ENCODE results near the gene TMEM151A. TPM values are rescaled to one million over a fixed set of nuclear protein-coding genes. Genes with fewer than 3 reads are reported as not detected.
"Not testable (repeated sequence)": the region's sequence is repeated elsewhere in the genome, so short reads cannot be mapped to it uniquely, and the experiment has no call there.

The TMEM151A gene
- total and polyA plus RNA-seq, 2 of the 4 experiments (the other 2 are of a cell fraction) = 0.03 TPM; not detected in 1

- peaks cover 32% of the 10 kb centered on the region for H3K4me1 ChIP-seq (ENCODE audit: control insufficient read depth, insufficient read depth, low read length)
- H2BK20ac ChIP-seq (ENCODE audit: low read depth, low read length) = peak overlapping the region; percentile 93
- H3K9ac ChIP-seq (ENCODE audit: low read depth, low read length) = peak overlapping the region; percentile 0; the same call in 1 of the 2 replicates
- H2AK5ac ChIP-seq (ENCODE audit: low read depth, low read length) = peak overlapping the region; percentile 100
- H4K91ac ChIP-seq (ENCODE audit: insufficient read depth, low read depth, low read length) = peak overlapping the region; percentile 99
- H2AFZ ChIP-seq (replicated peaks; ENCODE audit: low read length, poor library complexity) = peak overlapping the region; percentile 89
- ATAC-seq (ENCODE audit: low read depth) (no peak), DNase-seq (no peak)
- no peaks in the 10 kb centered on the region for H3K27me3 ChIP-seq (ENCODE audit: control insufficient read depth, insufficient read depth, low read length)
- intact Hi-C loops (cut with micrococcal nuclease) (no loop called here), in situ Hi-C loops (cut with MboI; ENCODE audit: low sequenced_read_pairs) (no loop called here), dilution Hi-C loops (cut with HindIII; ENCODE audit: low sequenced_read_pairs, unreplicated experiment) (no loop called here)
- peak overlapping the region; percentile 98; the same call in 1 of the 2 replicates for H3K56ac ChIP-seq (ENCODE audit: extremely low read depth, insufficient read depth, low read length)
- peak overlapping the region; percentile 75 for H4K5ac ChIP-seq (ENCODE audit: low read depth, low read length)
- peak overlapping the region; percentile 64 for H3K18ac ChIP-seq (ENCODE audit: low read depth, low read length)
- CTCF ChIA-PET = interaction anchor here (1.2 kb wide), 1 partner anchor 70 kb away, joined by 3 read pairs; no protein-coding TSS in a partner anchor
- H3K14ac ChIP-seq (replicated peaks; ENCODE audit: low read depth, low read length) = peak overlapping the region; percentile 86
- peak overlapping the region; percentile 100 for H2BK120ac ChIP-seq (ENCODE audit: low read depth, low read length)
- H3K36me3 ChIP-seq (ENCODE audit: control insufficient read depth, insufficient read depth, low read length) = no peaks in the 10 kb centered on the region
- H4K8ac ChIP-seq (ENCODE audit: low read depth in 2 of 2, low read length in 2 of 2) = peak overlapping the region; percentile 85 to 99; a peak in 3 of 4 replicates
- no CpG with 5 or more reads among the region's 3 CpGs for WGBS, 2 experiments (ENCODE audit: extremely low coverage in 2 of 2, insufficient read length in 1 of 2)
- H3K27ac ChIP-seq (ENCODE audit: insufficient read depth, low read length) = peak overlapping the region; percentile 100
- peaks cover 0 to 41% of the 10 kb centered on the region in 2 experiments; a peak in 2 of 4 replicates for H3K79me1 ChIP-seq (ENCODE audit: low read depth in 1 of 2, low read length in 2 of 2)
- H3K4ac ChIP-seq (ENCODE audit: low read depth, low read length) = peak overlapping the region; percentile 100
- H3K4me3 ChIP-seq (ENCODE audit: insufficient read depth, low read depth, low read length) = no peak overlapping the region
- POLR2A ChIA-PET (ENCODE audit: unreplicated experiment) = interaction anchor here (0.6 to 1.1 kb wide), 3 partner anchors 8 to 51 kb away, joined by 3 to 7 read pairs (median 4); partner anchors contain the start of gene YIF1A
- peak overlapping the region; percentile 47 for H2AK9ac ChIP-seq (replicated peaks; ENCODE audit: low read depth, low read length, poor library complexity)
- BruUV-seq (replicated peaks) = no TSS peak
- H3K4me2 ChIP-seq (ENCODE audit: low read depth, low read length) = 0 out of 2 replicates have a peak overlapping the region, but pooled peaks have one; percentile 7
- peak overlapping the region; percentile 100 for H2BK5ac ChIP-seq (ENCODE audit: low read depth, low read length, poor library complexity, severe bottlenecking)
- H2BK15ac ChIP-seq (ENCODE audit: low read depth, low read length) = peak overlapping the region; percentile 17; the same call in 2 of the 3 replicates
- peaks cover 11% of the 10 kb centered on the region for H3K9me1 ChIP-seq (ENCODE audit: insufficient read depth, low read length)
- peak overlapping the region; percentile 93 for H3K23ac ChIP-seq (ENCODE audit: low read depth, low read length)
- peaks cover 32% of the 10 kb centered on the region for H4K20me1 ChIP-seq (ENCODE audit: insufficient read depth, low read length)
- TF ChIP-seq CEBPB (IDR thresholded peaks at IDR 0.05; ENCODE audit: low read depth, low read length) = no peak
- 0 out of 2 replicates have a peak, but pooled peaks have one; percentile 1 for TF ChIP-seq MAZ (IDR thresholded peaks at IDR 0.05; ENCODE audit: borderline replicate concordance, low read depth, low read length)
- H3K9me3 ChIP-seq (ENCODE audit: control insufficient read depth, insufficient read depth, low read length) = no peaks in the 10 kb centered on the region
Measured at GRCh38 chr11:66318600-66318970, 26.9 kb downstream of the TMEM151A start.

DNA sequence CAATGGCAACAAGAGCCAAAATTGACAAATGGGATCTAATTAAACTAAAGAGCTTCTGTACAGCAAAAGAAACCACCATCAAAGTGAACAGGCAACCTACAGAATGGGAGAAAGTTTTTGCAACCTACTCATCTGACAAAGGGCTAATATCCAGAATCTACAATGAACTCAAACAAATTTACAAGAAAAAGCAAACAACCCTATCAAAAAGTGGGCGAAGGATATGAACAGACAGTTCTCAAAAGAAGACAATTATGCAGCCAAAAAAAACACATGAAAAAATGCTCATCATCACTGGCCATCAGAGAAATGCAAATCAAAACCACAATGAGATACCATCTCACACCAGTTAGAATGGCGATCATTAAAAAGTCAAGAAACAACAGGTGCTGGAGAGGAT lies 28.6 kb downstream of the TMEM151A start:
- H3K23ac ChIP-seq (ENCODE audit: low read depth, low read length); H3K36me3 ChIP-seq (ENCODE audit: control insufficient read depth, insufficient read depth, low read length); H3K4me3 ChIP-seq (ENCODE audit: insufficient read depth, low read depth, low read length); H3K4me2 ChIP-seq (ENCODE audit: low read depth, low read length); CTCF ChIA-PET; H2AK9ac ChIP-seq (replicated peaks; ENCODE audit: low read depth, low read length, poor library complexity); H3K9ac ChIP-seq (ENCODE audit: low read depth, low read length); H3K9me3 ChIP-seq (ENCODE audit: control insufficient read depth, insufficient read depth, low read length); H4K8ac ChIP-seq (ENCODE audit: low read depth in 2 of 2, low read length in 2 of 2); in situ Hi-C loops (cut with MboI; ENCODE audit: low sequenced_read_pairs); POLR2A ChIA-PET (ENCODE audit: unreplicated experiment); H2AK5ac ChIP-seq (ENCODE audit: low read depth, low read length); DNase-seq; H2BK15ac ChIP-seq (ENCODE audit: low read depth, low read length); BruUV-seq (replicated peaks); H2BK20ac ChIP-seq (ENCODE audit: low read depth, low read length); H2AFZ ChIP-seq (replicated peaks; ENCODE audit: low read length, poor library complexity); H4K5ac ChIP-seq (ENCODE audit: low read depth, low read length); H3K56ac ChIP-seq (ENCODE audit: extremely low read depth, insufficient read depth, low read length); H3K18ac ChIP-seq (ENCODE audit: low read depth, low read length); H4K91ac ChIP-seq (ENCODE audit: insufficient read depth, low read depth, low read length); H3K27ac ChIP-seq (ENCODE audit: insufficient read depth, low read length); H3K4ac ChIP-seq (ENCODE audit: low read depth, low read length); dilution Hi-C loops (cut with HindIII; ENCODE audit: low sequenced_read_pairs, unreplicated experiment); H3K14ac ChIP-seq (replicated peaks; ENCODE audit: low read depth, low read length); H3K27me3 ChIP-seq (ENCODE audit: control insufficient read depth, insufficient read depth, low read length); H2BK5ac ChIP-seq (ENCODE audit: low read depth, low read length, poor library complexity, severe bottlenecking); intact Hi-C loops (cut with micrococcal nuclease); H2BK120ac ChIP-seq (ENCODE audit: low read depth, low read length); ATAC-seq (ENCODE audit: low read depth): not testable (repeated sequence)
- Histone ChIP-seq H4K20me1 (ENCODE audit: insufficient read depth, low read length) (peaks cover 15% of the 10 kb centered on the region), H3K79me1 (ENCODE audit: low read depth in 1 of 2, low read length in 2 of 2) (peaks cover 0 to 28% of the 10 kb centered on the region in 2 experiments; a peak in 2 of 4 replicates), H3K9me1 (ENCODE audit: insufficient read depth, low read length) (peaks cover 22% of the 10 kb centered on the region), H3K4me1 (ENCODE audit: control insufficient read depth, insufficient read depth, low read length) (peaks cover 34% of the 10 kb centered on the region)
- WGBS, 2 experiments (ENCODE audit: extremely low coverage in 2 of 2, insufficient read length in 1 of 2) = no CpG with 5 or more reads among the region's 2 CpGs

Measured in IMR-90 (cell line).